GM12892 (cell line): ENCODE results near the gene DCAF17.

Experiments used
- POLR2A ChIP-seq: IDR thresholded peaks from 2 replicates; pipeline ENCODE4 v1.6.1; 2011; ENCODE audit warnings: low read depth, low read length, control low read depth
- TAF1 ChIP-seq: IDR thresholded peaks from 2 replicates; pipeline ENCODE4 v1.6.1; 2011; ENCODE audit warnings: low read depth, mild to moderate bottlenecking, control low read depth, low read length, borderline replicate concordance

- TF ChIP-seq POLR2A, result no peak
- TF ChIP-seq TAF1, result no peak
These were observed 35.1 kb downstream of the DCAF17 start for GRCh38 chr2:171469176-171469575.
